HG03442 (cell line): ENCODE measurements around the gene MTX2.
"Not testable (repeated sequence)": the region's sequence is repeated elsewhere in the genome, so short reads cannot be mapped to it uniquely, and the experiment has no call there.

Experiments
- ATAC-seq: cut with Tn5 transposase; IDR thresholded peaks from one replicate; pipeline ENCODE4 v1.9.1; 2021; ENCODE audit warnings: mild to moderate bottlenecking, moderate library complexity; ENCODE audit not compliant: unreplicated experiment

Gene MTX2

GRCh38 chr2:176370467-176371171 is 101.4 kb downstream of the MTX2 start:
- no peak for ATAC-seq

GRCh38 chr2:176373155-176373554 is 103.9 kb downstream of the MTX2 start:
- ATAC-seq = not testable (repeated sequence)

- no peak for ATAC-seq
These were observed 109.1 kb downstream of the MTX2 start for GRCh38 chr2:176378323-176378722.

DNA sequence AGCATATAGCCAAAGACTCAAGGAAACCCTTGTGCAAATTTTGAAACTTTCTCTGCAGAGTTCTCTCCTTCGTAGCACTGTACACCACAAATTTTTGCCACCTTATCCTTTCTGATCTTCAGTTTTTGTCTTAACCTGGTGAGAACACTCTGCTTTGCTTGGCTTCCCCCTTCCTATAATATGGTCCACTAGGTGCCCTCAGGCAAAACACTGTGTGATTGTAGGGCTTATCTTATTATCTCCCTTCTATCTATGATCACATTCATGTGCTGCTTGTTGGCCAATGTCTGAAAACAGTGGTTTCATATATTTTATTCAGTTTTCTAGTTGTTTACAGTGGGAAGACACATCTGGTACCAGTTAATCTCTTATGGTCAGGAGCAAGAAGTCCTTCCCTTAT is 111.1 kb downstream of the MTX2 start:
- no peak for ATAC-seq

DNA sequence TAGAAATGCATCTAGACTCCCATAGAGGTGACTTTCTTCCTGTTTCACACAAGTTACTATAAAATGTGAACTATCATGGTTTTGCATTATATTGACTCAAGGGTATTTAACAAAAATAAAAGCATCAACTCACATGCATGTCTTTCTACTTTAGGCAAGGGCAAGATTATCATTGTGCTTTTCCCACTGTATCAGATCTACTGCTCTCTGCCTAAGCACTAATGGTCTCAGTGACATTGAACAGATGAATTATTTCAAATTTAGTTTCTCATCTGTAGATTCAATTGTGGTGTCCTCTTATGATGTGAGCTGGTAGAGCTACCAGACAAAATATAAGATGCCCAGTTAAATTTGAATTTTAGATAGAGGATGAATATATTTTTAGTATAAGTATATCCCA is 113.9 kb downstream of the MTX2 start:
- ATAC-seq = no peak

- ATAC-seq = no peak
These were observed 114.7 kb downstream of the MTX2 start for GRCh38 chr2:176383836-176384442.

DNA sequence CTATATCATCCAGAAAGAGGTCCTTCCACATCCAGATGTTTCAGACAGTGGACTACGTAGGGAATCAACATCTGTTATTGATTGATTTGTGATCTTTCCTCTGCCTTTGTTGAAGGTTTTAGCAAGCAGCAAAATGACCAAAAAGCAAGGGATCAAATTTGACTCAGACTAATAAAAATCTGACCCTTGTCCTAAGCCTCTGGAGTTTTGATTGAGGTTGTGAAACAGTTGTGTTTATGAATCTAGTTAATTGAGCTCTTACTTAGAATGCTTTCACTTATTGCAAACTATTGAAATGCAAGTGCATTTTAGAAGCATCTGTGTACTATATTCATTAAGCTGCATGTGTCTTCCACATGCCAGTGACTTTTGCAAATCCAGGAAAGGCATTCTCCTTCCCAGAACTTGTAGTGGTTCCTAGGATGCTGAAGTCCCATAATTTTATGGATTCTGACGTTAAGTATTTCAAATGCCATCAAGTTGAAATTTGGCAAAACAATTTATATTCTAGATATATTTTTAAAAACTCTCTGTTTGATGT is 116.0 kb downstream of the MTX2 start:
- ATAC-seq = no peak

DNA sequence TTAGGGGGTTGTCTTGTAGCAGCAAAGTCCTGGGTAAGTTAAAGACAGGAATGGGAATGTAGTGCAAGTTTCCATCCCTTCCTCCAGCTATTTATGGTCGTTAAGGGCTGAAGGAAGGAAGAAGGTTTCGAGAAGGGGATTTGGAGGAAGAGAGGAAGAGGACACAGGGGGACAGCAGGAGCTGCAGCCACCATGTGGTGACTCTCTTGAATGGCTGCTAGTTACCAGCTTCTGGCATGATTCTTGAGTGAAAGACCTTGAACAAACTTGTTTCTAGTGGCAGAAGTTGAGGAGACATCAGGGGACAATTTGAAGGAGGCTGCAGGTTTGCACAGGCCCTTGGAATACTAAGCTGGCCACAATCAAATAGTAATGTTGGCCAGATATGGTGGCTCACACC is 116.6 kb downstream of the MTX2 start:
- ATAC-seq = no peak
